Activated CD4-positive, alpha-beta T cell treated with anti-CD3 and anti-CD28 coated beads for 48 hours (primary cell): ENCODE measurements around the gene BTRC.
"Not testable (repeated sequence)": the region's sequence is repeated elsewhere in the genome, so short reads cannot be mapped to it uniquely, and the experiment has no call there.

ENCODE experiments used
- DNase-seq: peaks from one replicate; pipeline ENCODE4 v3.0.0-alpha.2; 2020

The BTRC gene

DNA sequence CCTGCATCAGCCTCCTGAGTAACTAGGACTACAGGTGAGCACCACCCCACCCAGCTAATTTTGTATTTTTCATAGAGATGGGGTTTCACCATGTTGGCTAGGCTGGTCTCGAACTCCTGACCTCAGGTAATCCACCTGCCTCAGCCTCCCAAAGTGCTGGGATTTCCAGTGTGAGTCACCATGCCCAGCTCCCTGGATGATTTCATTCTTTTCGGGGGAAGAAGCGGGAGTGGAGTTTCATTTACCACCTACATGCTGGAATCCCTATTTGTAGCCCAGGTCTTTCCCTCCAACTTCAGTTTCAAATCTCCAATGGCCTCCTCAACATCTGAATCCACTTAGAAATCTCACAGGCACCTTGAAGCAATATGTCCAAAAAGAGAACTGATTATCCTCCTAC is 2.9 kb upstream of the BTRC start:
- no peak for DNase-seq

DNA sequence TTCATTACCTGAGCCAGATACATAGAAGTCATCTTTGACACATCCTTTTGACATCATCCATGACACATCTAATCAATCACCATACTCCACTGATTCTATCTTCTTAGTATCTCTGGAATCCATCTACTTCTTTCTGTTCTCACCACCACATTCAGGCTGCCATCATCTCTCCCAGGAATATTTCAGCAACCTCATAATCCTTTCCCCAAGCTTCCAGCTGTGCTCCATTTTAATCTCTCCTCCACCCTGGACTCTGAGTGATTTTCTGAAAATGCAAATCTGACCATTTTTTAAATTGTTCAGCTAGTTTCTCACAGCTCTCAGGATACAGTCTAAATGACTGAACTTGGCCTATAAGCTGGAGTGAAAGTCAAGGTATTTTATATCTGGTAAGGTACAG is 2.5 kb upstream of the BTRC start:
- DNase-seq, result no peak

DNA sequence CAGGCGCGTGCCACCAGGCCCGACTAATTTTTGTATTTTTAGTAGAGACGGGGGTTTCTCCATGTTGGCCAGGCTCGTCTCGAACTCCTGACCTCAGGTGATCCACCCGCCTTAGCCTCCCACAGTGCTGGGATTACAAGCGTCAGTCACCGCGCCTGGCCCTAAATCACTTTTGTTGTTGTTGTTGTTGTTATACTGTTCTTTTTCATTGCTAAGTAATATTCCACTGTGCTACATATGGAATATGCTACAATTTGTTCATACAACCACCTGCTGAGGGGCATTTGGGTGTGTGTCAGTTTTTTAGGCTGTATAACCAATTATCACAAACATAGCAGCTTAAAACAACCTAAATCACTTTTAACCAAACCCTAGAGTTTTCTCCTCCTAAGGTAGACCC is 1.1 kb upstream of the BTRC start:
- not testable (repeated sequence) for DNase-seq

- DNase-seq, result peak; percentile 62
Measured at GRCh38 chr10:101354328-101355071, 535 bp downstream of the BTRC start.

DNA sequence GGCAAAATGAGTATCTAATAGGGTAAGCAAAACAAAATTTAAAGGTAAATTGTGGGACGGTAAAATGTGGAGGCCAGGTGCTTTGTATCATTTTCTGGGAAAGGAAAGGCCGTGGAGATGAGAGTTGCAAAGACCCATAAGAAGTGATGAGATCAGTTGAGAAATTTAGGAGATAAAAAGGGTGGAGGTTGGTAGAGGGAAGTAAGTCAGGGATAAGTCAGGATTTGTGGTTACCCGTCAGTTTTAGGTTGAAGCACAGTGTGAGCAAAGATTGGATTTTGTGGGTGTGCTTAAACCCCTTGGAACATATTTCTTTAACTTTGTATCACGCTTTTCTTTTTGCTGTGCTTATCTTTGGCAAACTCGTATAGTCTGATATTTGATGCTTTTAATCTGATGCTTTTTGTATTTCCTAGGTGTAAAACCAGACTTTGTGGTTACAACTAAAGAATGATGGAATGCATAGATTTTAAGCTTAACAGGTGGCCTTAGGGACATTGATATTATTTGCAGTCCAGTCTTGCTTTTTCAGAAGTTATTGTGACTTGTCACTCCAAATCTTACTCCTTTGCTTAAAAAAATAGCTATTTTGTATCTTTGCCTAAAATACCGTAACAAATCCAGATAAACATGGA is 1.2 kb downstream of the BTRC start:
- DNase-seq, result no peak

- no peak for DNase-seq
Measured at GRCh38 chr10:101356132-101356531, 2.2 kb downstream of the BTRC start.

DNA sequence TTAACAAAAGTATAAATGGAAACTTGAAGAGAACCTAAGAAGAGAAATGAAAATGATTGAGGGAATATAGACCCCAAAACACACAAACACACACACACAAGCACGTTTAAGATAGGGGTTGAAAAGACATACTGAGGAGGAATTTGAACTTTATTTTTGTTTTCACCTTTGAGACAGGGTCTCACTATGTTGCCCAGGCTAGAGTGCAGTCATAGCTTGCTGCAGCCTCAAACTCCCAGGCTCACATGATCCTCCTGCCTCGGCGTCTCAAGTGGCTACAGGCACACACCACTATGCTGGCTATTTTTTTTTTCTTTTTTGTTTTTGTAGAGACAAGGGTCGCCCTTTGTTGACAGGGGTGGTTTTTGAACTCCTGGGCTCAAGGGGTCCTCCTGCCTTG is 4.0 kb downstream of the BTRC start:
- no peak for DNase-seq

GRCh38 chr10:101358706-101359300 is 4.8 kb downstream of the BTRC start:
- DNase-seq, result no peak

GRCh38 chr10:101360090-101360489 is 6.1 kb downstream of the BTRC start:
- DNase-seq, result not testable (repeated sequence)

DNA sequence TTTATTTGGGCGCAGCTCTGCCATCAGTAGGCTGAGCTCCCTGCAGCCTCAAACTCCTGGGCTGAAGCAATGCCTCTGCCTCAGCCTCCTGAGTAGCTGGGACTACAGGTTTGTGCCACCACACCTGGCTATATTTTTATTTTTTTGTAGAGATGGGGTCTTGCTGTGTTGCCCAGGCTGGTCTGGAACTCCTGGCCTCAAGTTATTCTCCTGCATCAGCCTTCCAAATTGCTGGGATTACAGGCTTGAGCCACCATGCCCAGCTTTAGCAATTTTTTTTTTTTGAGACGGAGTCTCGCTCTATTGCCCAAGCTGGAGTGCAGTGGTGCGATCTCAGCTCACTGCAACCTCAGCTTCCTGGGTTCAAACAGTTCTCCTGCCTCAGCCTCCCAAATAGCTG is 6.9 kb downstream of the BTRC start:
- DNase-seq, result not testable (repeated sequence)

GRCh38 chr10:101363850-101364400 is 10.0 kb downstream of the BTRC start:
- DNase-seq, result no peak

GRCh38 chr10:101364721-101365120 is 10.8 kb downstream of the BTRC start:
- DNase-seq, result no peak

GRCh38 chr10:101367569-101368453 is 13.8 kb downstream of the BTRC start:
- DNase-seq, result peak; percentile 11

DNA sequence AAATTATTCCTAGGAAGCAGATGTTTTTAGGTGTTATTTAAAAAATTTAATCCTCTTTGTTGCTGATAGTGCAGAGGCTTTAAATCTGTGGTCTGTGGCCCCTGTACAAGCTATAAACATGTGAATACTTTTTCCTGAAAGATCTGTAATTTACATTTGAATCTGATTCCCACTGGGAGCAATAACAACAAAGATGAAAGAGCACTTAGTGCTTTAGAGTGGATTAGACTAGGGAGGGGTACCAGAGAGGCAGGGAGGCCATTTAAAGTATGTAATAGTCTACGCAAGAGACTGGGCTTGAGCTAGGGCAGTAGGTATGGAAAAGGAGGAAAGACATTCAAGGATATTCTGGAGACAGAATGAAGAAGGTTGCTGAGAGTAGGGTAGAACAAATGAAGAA is 19.1 kb downstream of the BTRC start:
- DNase-seq, result no peak

DNA sequence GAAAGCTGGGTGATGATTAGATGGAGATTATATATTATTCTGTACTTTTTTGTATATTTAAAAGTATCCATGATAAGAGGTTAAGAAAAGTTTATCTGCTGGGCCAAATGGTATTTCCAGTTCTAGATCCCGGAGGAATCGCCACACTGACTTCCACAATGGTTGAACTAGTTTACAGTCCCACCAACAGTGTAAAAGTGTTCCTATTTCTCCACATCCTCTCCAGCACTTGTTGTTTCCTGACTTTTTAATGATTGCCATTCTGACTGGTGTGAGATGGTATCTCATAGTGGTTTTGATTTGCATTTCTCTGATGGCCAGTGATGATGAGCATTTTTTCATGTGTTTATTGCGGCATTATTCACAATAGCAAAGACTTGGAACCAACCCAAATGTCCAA is 20.0 kb downstream of the BTRC start:
- not testable (repeated sequence) for DNase-seq

GRCh38 chr10:101375076-101375475 is 21.1 kb downstream of the BTRC start:
- no peak for DNase-seq

GRCh38 chr10:101379663-101380352 is 25.8 kb downstream of the BTRC start:
- no peak for DNase-seq

DNA sequence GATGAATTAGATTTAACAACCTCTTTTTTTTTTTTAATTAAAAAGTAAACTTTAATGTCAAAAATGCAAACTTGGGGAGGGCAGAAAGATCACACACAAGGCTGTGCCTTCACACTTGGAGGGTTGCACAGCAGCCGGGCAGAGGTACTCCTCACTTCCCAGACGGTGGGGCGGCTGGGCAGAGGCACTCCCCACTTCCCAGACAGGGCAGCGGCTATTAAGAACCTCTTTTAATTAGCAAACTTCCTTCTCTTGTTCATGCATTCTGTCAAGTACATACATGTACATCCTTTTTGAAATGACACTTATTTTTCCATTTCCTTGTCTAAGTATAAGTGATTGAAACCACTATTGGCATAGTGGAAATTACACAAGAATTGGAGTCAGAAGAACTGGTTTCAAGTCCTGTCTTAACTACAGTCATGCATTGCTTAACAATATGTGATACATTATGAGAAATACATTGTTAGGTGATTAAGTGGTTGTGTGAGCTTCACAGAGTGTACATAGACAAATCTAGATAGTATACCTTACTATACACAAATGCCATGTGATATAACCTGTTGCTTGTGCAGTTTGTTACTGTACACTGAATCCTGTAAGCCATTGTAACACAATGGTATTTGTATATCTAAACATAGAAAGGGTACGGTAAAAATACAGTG is 26.5 kb downstream of the BTRC start:
- no peak for DNase-seq

DNA sequence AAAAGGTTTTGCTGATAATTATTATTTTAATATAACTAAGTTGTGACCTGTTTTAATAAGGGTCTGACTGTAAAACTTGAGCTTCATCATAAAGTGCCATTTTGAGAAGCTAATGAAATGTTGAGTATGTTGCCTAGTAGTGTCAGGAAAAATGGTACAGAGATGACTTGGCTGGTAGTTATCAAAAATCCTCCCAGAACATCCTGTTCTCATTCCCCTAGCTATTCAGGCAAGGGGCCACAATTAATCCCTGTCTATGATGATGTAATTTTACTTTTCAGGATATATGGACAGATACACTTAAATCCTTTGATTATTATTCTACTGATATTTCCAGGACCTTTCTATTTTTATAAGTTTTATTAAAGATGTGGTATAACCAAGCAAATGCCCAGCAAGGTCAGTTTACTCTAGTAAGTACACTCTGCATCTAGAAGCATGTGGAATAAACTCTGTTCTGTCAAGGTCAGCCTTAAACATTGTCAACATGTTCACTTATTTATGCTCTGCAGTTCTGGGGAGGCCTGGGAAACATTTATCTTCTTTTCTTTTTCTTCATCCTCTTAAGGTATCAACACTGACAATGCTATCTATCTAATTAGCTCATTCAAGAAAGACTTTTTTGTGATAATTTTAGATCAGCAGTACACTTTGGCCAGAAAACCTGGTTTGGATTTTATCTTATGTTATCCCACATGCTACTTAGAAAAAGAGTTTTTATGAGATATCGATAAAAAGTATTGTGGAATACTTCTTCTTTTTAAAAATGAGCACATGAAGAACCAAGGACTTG is 32.1 kb downstream of the BTRC start:
- no peak for DNase-seq

- no peak for DNase-seq
Measured at GRCh38 chr10:101386659-101387259, 32.8 kb downstream of the BTRC start.
